H1 (cell line): Measurements from ENCODE around the gene ZNF672. TPM values are rescaled to one million over a fixed set of nuclear protein-coding genes. Genes with fewer than 3 reads are reported as not detected.

ENCODE experiments used
- CTCF ChIA-PET: fragments of 300-600 bp; sonication (Branson Sonifier 250); formaldehyde crosslinking; loops from one replicate; lab custom pipeline; 2021; ENCODE audit not compliant: partially characterized antibody; lab: Charles Lee
- POLR2A ChIA-PET: fragments of 300-600 bp; sonication (Branson Sonifier 250); formaldehyde crosslinking; loops from one replicate; lab custom pipeline; 2021; ENCODE audit warnings: inconsistent platforms; ENCODE audit not compliant: partially characterized antibody; lab: Charles Lee
- DNase-seq, 2 experiments: peaks; one replicate each; pipeline versions ENCODE4 v3.0.0 to v3.0.0-alpha.2; 2010 to 2022; ENCODE audit warnings: low spot score in 2 of 2, low read depth in 1 of 2, mixed read lengths in 1 of 2
- FAIRE-seq: peaks from 2 replicates; lab custom pipeline; 2011; peaks lifted over from hg19 to GRCh38; lab: Jason Lieb, UNC
- H2AFZ ChIP-seq: 2 replicates; pipeline ENCODE4 v1.8.1; 2012; ENCODE audit warnings: low read length, inconsistent platforms
- H2AK5ac ChIP-seq: 2 replicates; pipeline ENCODE4 v1.6.1; 2013; ENCODE audit warnings: low read depth, low read length
- H2BK120ac ChIP-seq: replicated peaks from 2 replicates; pipeline ENCODE3; 2013; ENCODE audit warnings: low read depth, low read length, inconsistent platforms
- H2BK12ac ChIP-seq: 2 replicates; pipeline ENCODE4 v1.6.1; 2013; ENCODE audit warnings: low read depth, low read length
- H2BK15ac ChIP-seq: 2 replicates; pipeline ENCODE4 v1.6.1; 2013; ENCODE audit warnings: low read length
- H2BK20ac ChIP-seq: 2 replicates; pipeline ENCODE4 v1.6.1; 2013; ENCODE audit warnings: low read length
- H2BK5ac ChIP-seq: 2 replicates; pipeline ENCODE4 v1.6.1; 2013; ENCODE audit warnings: low read depth, low read length
- H3K14ac ChIP-seq: 2 replicates; pipeline ENCODE4 v1.6.1; 2013; ENCODE audit warnings: inconsistent platforms; ENCODE audit not compliant: insufficient read length
- H3K18ac ChIP-seq: 2 replicates; pipeline ENCODE4 v1.6.1; 2013; ENCODE audit warnings: low read length; ENCODE audit errors: extremely low read depth
- H3K23ac ChIP-seq: 2 replicates; pipeline ENCODE4 v1.6.1; 2013; ENCODE audit warnings: inconsistent platforms; ENCODE audit not compliant: insufficient read length
- H3K23me2 ChIP-seq: 2 replicates; pipeline ENCODE4 v1.6.1; 2013; ENCODE audit warnings: low read depth, low read length
- H3K27ac ChIP-seq: 2 replicates; pipeline ENCODE4 v1.6.1; 2011; ENCODE audit warnings: low read depth, low read length, inconsistent platforms
- H3K27me3 ChIP-seq, 4 experiments: replicated peaks in 1 of 4; 1 replicate in 1 of 4; 2 replicates in 3 of 4; pipeline versions ENCODE4 v1.6.1 to v1.8.1; 2011 to 2013; ENCODE audit warnings: low read length in 3 of 4, mild to moderate bottlenecking in 3 of 4, inconsistent platforms in 2 of 4, mixed read lengths in 2 of 4, moderate library complexity in 1 of 4; ENCODE audit not compliant: control insufficient read depth in 3 of 4, insufficient read depth in 3 of 4; ENCODE audit errors: extremely low read depth in 1 of 4
- H3K36me3 ChIP-seq, 4 experiments: 2 replicates each; pipeline versions ENCODE4 v1.6.1 to v1.8.1; 2011 to 2013; ENCODE audit warnings: mild to moderate bottlenecking in 4 of 4, low read length in 3 of 4, moderate library complexity in 2 of 4, control low read depth in 1 of 4, inconsistent platforms in 1 of 4; ENCODE audit not compliant: insufficient read depth in 4 of 4, control insufficient read depth in 2 of 4
- H3K4ac ChIP-seq: replicated peaks from 2 replicates; pipeline ENCODE3; 2013; ENCODE audit warnings: low read length, low read depth, mixed read lengths, inconsistent platforms; ENCODE audit not compliant: insufficient read length
- H3K4me1 ChIP-seq, 4 experiments: replicated peaks in 1 of 4; 1 replicate in 1 of 4; 2 replicates in 3 of 4; pipeline versions ENCODE4 v1.6.1 to v1.8.1; 2011 to 2013; ENCODE audit warnings: low read length in 3 of 4, inconsistent platforms in 2 of 4, mixed read lengths in 1 of 4; ENCODE audit not compliant: insufficient read depth in 4 of 4, control insufficient read depth in 3 of 4
- H3K4me2 ChIP-seq, 2 experiments: 2 replicates each; pipeline versions ENCODE4 v1.6.1 to v1.8.1; 2011 to 2013; ENCODE audit warnings: low read depth in 2 of 2, low read length in 2 of 2, control low read depth in 1 of 2, inconsistent platforms in 1 of 2, mild to moderate bottlenecking in 1 of 2; ENCODE audit not compliant: insufficient read depth in 1 of 2
- H3K4me3 ChIP-seq, 4 experiments: fragments of 200-600, 300-600 bp in 1 of 4; sonication (generic), shearing (Covaris generic), sonication (Bioruptor Twin) in 1 of 4; 2 replicates each; pipeline versions ENCODE4 v1.5.1 to v1.8.1; 2011 to 2016; ENCODE audit warnings: low read length in 4 of 4, low read depth in 3 of 4, control low read depth in 2 of 4, inconsistent platforms in 2 of 4, mild to moderate bottlenecking in 2 of 4, mixed read lengths in 1 of 4, moderate library complexity in 1 of 4; ENCODE audit not compliant: insufficient read depth in 2 of 4; ENCODE audit errors: extremely low read depth in 1 of 4
- H3K56ac ChIP-seq: replicated peaks from 2 replicates; pipeline ENCODE3; 2013; ENCODE audit warnings: low read depth, mild to moderate bottlenecking, mixed read lengths, low read length, inconsistent platforms; ENCODE audit not compliant: insufficient read length
- H3K79me1 ChIP-seq: 2 replicates; pipeline ENCODE4 v1.6.1; 2013; ENCODE audit warnings: low read depth, low read length, control low read depth
- H3K79me2 ChIP-seq, 2 experiments: 2 replicates each; pipeline versions ENCODE4 v1.6.1 to v1.8.1; 2012 to 2013; ENCODE audit warnings: low read length in 2 of 2, mild to moderate bottlenecking in 2 of 2, inconsistent platforms in 1 of 2; ENCODE audit not compliant: insufficient read depth in 2 of 2, control insufficient read depth in 1 of 2
- H3K9ac ChIP-seq, 4 experiments: replicated peaks in 1 of 4; 1 replicate in 1 of 4; 2 replicates in 3 of 4; pipeline versions ENCODE4 v1.6.1 to v1.8.1; 2011 to 2013; ENCODE audit warnings: low read depth in 3 of 4, low read length in 3 of 4, control low read depth in 2 of 4, mild to moderate bottlenecking in 2 of 4, moderate library complexity in 2 of 4, inconsistent platforms in 1 of 4; ENCODE audit errors: extremely low read depth in 1 of 4
- H3K9me3 ChIP-seq, 2 experiments: 2 replicates each; pipeline versions ENCODE4 v1.6.1 to v1.8.1; 2012 to 2013; ENCODE audit warnings: mild to moderate bottlenecking in 2 of 2, moderate library complexity in 2 of 2, control low read depth in 1 of 2, inconsistent platforms in 1 of 2, low read depth in 1 of 2, low read length in 1 of 2, mixed read lengths in 1 of 2; ENCODE audit not compliant: insufficient read depth in 2 of 2
- H4K20me1 ChIP-seq, 2 experiments: replicated peaks in 1 of 2; 2 replicates each; pipeline versions ENCODE3 to v1.8.1; 2011 to 2013; ENCODE audit warnings: inconsistent platforms in 2 of 2, low read length in 2 of 2, mild to moderate bottlenecking in 1 of 2; ENCODE audit not compliant: insufficient read depth in 2 of 2, control insufficient read depth in 1 of 2
- H4K5ac ChIP-seq: 2 replicates; pipeline ENCODE4 v1.6.1; 2013; ENCODE audit warnings: low read length, low read depth, mixed read lengths, inconsistent platforms; ENCODE audit not compliant: insufficient read length
- H4K8ac ChIP-seq: 2 replicates; pipeline ENCODE4 v1.8.0; 2013; ENCODE audit warnings: mild to moderate bottlenecking, moderate library complexity, low read length, inconsistent platforms; ENCODE audit not compliant: insufficient read depth; ENCODE audit errors: extremely low read depth
- H4K91ac ChIP-seq: replicated peaks from 2 replicates; pipeline ENCODE3; 2013; ENCODE audit warnings: low read length, mixed read lengths, inconsistent platforms; ENCODE audit not compliant: insufficient read length
- ATF2 ChIP-seq: IDR thresholded peaks from 2 replicates; pipeline ENCODE4 v1.6.1; 2012; ENCODE audit warnings: low read length, inconsistent platforms
- RXRA ChIP-seq: IDR thresholded peaks from 2 replicates; pipeline ENCODE4 v1.6.1; 2011; ENCODE audit warnings: low read depth, mild to moderate bottlenecking, low read length, moderate library complexity; ENCODE audit not compliant: insufficient read depth
- TCF12 ChIP-seq: IDR thresholded peaks from 2 replicates; pipeline ENCODE4 v1.6.1; 2011; ENCODE audit warnings: low read depth, mild to moderate bottlenecking, low read length
- WGBS, 2 experiments: shearing (Covaris generic) in 1 of 2; methylation state at CpG; one replicate each; pipeline versions ENCODE4 v1.1.6 to v1.1.7; 2013 to 2015; ENCODE audit warnings: low lambda C conversion rate in 2 of 2, mixed read lengths in 2 of 2, inconsistent platforms in 1 of 2, low coverage in 1 of 2, missing lambda C conversion rate in 1 of 2; ENCODE audit not compliant: insufficient replicate concordance in 2 of 2, insufficient coverage in 1 of 2, insufficient read length in 1 of 2; ENCODE audit errors: extremely low coverage in 1 of 2, missing lambda C conversion rate in 1 of 2; 5-methylcytosine and 5-hydroxymethylcytosine counted together
- polyA plus RNA-seq, 7 experiments: library from polyadenylated mRNA; depleted of rRNA in 3 of 7; stranded (reverse) in 5 of 7; unstranded in 2 of 7; fragments of >200 nt in 5 of 7; fragments of 200-250 nt in 2 of 7; gene quantifications; 1 replicate in 5 of 7; 2 replicates in 1 of 7; 4 replicates in 1 of 7; pipeline versions ENCODE4 v1.2.1 to v1.2.3, GENCODE V29; 2011 to 2013; ENCODE audit warnings: missing spikeins in 2 of 7, mixed read lengths in 2 of 7
- total RNA-seq: library from RNA; stranded (reverse); fragmentation: NEBNext Ultra II Directional; extraction: Animal tissue kit (Norgen Biotek cat#: 25700); gene quantifications from 2 replicates; pipeline ENCODE4 v1.2.1, GENCODE V29; 2021
- TF ChIP-seq, protein P1 (sequence below): IDR thresholded peaks from 2 replicates; pipeline ENCODE4 v1.6.1; 2012; ENCODE audit warnings: inconsistent platforms

The ZNF672 gene
- total and polyA plus RNA-seq, 2 of the 8 experiments (the other 6 are each of a cell fraction or from before 2014, with no cell fraction given): 30.7 to 40.4 TPM

DNA sequence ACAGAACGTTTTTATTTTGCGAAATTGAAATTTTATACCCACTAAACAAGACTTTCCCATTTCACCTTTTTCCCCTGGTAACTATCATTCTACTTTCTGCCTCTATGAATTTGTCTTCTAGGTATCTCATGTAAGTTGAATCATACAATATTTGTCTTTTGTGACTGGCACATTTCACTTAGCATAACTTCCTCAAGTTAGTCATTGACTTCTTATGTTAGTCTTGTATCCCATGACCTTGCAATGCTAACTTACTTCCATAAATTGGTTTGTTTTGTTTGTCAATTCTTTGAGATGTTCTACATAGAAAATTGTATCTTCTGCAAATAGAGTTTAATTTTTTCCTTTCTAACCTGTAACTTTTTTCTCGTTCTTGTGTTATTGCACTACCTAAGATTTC is 39.2 kb upstream of the ZNF672 start:
- no peak overlapping the region for H2BK120ac ChIP-seq
- no peak overlapping the region for H3K56ac ChIP-seq
- no peaks in the 10 kb centered on the region for H3K27me3 ChIP-seq
- peaks cover 40 to 55% of the 10 kb centered on the region in 2 experiments for H3K9me3 ChIP-seq
- H3K23me2 ChIP-seq: no peaks in the 10 kb centered on the region
- H4K5ac ChIP-seq: no peak overlapping the region
- H3K4me2 ChIP-seq: no peak overlapping the region
- H2BK20ac ChIP-seq: no peak overlapping the region
- no peaks in the 10 kb centered on the region for H3K79me2 ChIP-seq
- no peak overlapping the region for H3K18ac ChIP-seq
- H3K27ac ChIP-seq: no peak overlapping the region
- H3K14ac ChIP-seq: no peak overlapping the region
- no peaks in the 10 kb centered on the region for H4K20me1 ChIP-seq
- WGBS, 2 experiments: 82% methylated on average over 3 of the region's 3 CpGs; no CpG with 5 or more reads in 1 of the 2 experiments
- no peak overlapping the region for H3K4ac ChIP-seq
- no peak overlapping the region for H4K8ac ChIP-seq
- H3K4me1 ChIP-seq: no peaks in the 10 kb centered on the region
- DNase-seq: no peak
- H3K4me3 ChIP-seq: no peak overlapping the region
- no peak overlapping the region for H2BK15ac ChIP-seq
- no peak overlapping the region for H2BK12ac ChIP-seq
- H3K9ac ChIP-seq: no peak overlapping the region
- no peak overlapping the region for H2AFZ ChIP-seq
- ChIA-PET POLR2A (no interaction called here), CTCF (interaction anchor here (0.6 kb wide), 1 partner anchor 862 kb away, joined by 3 read pairs; no protein-coding TSS in a partner anchor)
- TF ChIP-seq TCF12 (no peak), RXRA (no peak), ATF2 (no peak)
- TF ChIP-seq, protein P1, sequence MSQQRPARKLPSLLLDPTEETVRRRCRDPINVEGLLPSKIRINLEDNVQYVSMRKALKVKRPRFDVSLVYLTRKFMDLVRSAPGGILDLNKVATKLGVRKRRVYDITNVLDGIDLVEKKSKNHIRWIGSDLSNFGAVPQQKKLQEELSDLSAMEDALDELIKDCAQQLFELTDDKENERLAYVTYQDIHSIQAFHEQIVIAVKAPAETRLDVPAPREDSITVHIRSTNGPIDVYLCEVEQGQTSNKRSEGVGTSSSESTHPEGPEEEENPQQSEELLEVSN: no peak
- no peaks in the 10 kb centered on the region for H3K36me3 ChIP-seq
- no peak for FAIRE-seq
- H4K91ac ChIP-seq: no peak overlapping the region
- H2AK5ac ChIP-seq: no peak overlapping the region
- H3K23ac ChIP-seq: no peak overlapping the region
- no peak overlapping the region for H2BK5ac ChIP-seq
- H3K79me1 ChIP-seq: no peaks in the 10 kb centered on the region
